Keratinocyte (primary cell): ENCODE results near the gene KIF14.

Experiments
- CTCF ChIP-seq, 3 experiments: IDR thresholded peaks in 1 of 3; conservative IDR thresholded peaks in 1 of 3; optimal IDR thresholded peaks in 1 of 3; 2 replicates in 2 of 3; 3 replicates in 1 of 3; pipeline versions ENCODE3 to v1.5.1; 2011; ENCODE audit warnings: low read length in 3 of 3, mild to moderate bottlenecking in 3 of 3, moderate library complexity in 2 of 3, control low read depth in 1 of 3, inconsistent platforms in 1 of 3; ENCODE audit not compliant: insufficient read depth in 2 of 3; ENCODE audit errors: extremely low read depth in 1 of 3
- EZH2 ChIP-seq: IDR thresholded peaks from one replicate; pipeline ENCODE4 v1.6.1; 2012; ENCODE audit warnings: inconsistent platforms, mild to moderate bottlenecking, low read length, moderate library complexity

GRCh38 chr1:200653022-200653462 lies 32.5 kb upstream of the KIF14 start:
- TF ChIP-seq CTCF (optimal IDR thresholded peaks at IDR 0.05 in 1 of 3, IDR thresholded peaks at IDR 0.05 in 1 of 3, conservative IDR thresholded peaks at IDR 0.05 in 1 of 3; ENCODE audit: extremely low read depth in 1 of 3, insufficient read depth in 2 of 3, low read length in 3 of 3), result no peak
- TF ChIP-seq EZH2, result no peak
